GM20000 (cell line): ENCODE results near the gene INSYN1.
A peak's percentile ranks its signal among the peaks of the same experiment; 100 is the strongest.

Source experiments
- DNase-seq: peaks from one replicate; pipeline ENCODE4 v3.0.0; 2012; ENCODE audit warnings: low spot score
- TF ChIP-seq, protein P1 (sequence below): IDR thresholded peaks from 2 replicates; pipeline ENCODE4 v1.5.1; 2012; ENCODE audit warnings: mild to moderate bottlenecking, control low read depth; ENCODE audit errors: extremely low read depth, missing control alignments

INSYN1 gene

GRCh38 chr15:73700041-73700842 lies 52.9 kb downstream of the INSYN1 start:
- peak; percentile 82 for DNase-seq
- TF ChIP-seq, protein P1, sequence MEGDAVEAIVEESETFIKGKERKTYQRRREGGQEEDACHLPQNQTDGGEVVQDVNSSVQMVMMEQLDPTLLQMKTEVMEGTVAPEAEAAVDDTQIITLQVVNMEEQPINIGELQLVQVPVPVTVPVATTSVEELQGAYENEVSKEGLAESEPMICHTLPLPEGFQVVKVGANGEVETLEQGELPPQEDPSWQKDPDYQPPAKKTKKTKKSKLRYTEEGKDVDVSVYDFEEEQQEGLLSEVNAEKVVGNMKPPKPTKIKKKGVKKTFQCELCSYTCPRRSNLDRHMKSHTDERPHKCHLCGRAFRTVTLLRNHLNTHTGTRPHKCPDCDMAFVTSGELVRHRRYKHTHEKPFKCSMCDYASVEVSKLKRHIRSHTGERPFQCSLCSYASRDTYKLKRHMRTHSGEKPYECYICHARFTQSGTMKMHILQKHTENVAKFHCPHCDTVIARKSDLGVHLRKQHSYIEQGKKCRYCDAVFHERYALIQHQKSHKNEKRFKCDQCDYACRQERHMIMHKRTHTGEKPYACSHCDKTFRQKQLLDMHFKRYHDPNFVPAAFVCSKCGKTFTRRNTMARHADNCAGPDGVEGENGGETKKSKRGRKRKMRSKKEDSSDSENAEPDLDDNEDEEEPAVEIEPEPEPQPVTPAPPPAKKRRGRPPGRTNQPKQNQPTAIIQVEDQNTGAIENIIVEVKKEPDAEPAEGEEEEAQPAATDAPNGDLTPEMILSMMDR, result peak; percentile 76

DNA sequence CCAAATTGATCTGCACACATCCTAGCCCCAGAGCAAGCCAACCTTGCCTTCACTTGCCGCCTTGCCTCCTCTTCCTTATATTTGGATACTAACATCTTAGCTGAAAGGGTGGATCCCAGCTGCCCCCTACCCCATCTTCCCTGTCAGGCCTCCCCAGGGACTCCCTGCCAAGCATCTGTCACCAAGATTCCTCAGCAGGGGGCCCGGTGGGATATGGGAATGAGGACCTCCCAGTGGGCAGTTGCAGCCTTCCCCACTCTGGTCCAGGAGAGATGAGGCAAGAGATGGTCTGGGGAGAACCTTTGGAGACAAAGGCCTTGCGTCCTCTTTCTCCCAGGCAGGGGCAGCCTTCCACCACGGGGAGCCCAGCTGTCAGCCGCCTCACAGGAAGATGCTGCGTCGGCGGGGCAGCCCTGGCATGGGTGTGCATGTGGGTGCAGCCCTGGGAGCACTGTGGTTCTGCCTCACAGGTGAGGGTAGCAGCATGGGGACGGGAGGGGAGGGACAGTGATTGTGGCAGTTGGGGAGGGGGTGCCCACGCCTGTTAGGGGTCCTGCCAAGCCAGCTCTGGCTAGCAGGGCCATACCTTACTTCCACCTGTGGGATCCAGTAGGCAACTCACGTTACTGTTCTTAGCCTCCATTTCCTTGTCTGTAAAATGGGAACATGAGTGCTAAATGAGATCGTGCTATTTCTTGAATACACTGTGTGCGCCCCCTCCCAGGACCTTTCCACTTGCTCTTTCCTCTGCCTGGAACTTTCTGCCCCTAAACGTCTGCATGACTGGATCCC lies 53.7 kb downstream of the INSYN1 start:
- no peak for DNase-seq
- TF ChIP-seq, protein P1, result no peak

DNA sequence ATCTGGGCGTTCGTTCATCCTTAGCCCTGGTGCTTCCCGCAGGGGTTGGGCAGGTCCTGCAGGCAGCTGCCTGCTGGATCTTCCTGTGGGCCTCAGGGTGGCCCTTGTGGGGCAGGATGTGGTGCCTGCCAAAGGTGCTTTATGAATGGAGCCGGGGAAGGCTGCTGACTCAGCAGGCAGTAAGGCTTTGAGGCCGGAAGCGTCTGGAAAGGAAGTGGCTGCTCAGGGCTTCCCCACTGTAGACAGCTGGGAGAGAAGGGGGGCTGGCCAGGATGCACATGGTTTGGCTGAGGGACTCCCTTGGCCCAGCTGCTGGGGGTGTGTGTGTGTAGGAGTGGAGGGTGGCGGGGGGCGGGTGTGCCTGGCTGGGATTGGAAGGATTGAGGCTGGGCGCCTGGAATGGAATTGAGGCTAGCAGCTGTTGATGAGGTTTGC lies 56.1 kb downstream of the INSYN1 start:
- TF ChIP-seq, protein P1, result no peak
- DNase-seq, result peak; percentile 82

GRCh38 chr15:73696641-73697001 lies 56.5 kb downstream of the INSYN1 start:
- no peak for DNase-seq
- TF ChIP-seq, protein P1, result no peak

DNA sequence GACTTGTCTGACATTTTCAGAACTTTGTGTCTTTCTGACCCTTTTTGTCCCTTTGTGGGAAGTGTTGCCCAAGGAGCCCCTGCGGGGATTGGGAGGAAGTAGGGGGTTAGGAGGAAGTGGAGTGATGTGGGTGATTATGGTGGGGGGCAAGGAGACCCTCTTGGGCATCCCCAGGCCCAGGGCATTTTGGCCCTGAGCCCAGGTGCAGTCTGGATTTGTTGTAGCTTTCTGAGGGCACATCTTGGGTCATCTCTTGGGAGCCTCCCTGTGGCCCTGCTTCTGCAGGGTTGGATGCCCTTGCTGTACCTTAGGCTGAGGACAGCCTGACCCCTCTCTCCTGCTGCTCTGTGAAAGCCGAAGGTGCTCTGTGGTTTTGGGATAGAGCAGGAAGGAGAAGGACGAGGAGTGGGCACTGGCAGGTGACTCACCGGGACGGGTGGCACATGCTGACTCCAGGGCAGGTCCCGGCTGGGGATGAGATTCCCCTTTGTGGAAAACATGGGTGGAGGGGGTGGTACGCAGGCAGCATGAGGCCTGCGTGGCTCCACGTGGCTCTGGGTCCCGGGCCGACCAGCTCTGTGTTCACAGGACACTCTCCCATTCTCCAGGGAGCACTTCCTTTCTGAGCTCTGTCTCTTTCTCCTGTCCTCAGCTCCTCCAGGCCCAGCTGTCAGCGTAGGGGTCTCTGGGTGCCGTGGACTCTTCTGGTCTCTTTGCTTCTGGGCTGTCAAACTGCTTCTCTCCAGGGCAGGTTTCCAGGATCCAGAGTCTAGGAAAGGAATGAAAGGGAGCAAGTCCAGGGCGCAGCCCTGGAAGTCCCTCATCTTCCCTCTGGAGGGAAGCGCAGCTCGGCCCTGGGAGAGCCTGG lies 57.1 kb downstream of the INSYN1 start:
- no peak for DNase-seq
- TF ChIP-seq, protein P1, result no peak

DNA sequence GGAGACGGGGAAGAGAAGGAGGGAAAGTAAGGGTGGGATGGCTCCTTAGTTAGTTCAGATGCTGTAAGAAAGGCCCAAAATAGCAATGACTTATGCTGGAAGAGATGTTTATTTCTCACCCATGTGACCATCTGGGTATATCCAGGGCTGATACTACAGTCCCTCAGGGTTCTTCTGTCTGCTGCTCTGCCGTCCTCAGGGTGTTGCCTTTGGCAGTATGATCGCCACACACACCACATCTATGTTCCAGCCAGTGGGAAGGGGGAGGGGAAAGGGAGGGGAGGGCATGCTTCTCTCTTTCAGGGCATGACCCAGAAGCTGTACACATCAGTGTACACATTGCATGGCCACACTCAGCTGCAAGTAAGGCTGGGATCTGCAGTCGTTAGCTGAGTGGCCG lies 58.7 kb downstream of the INSYN1 start:
- TF ChIP-seq, protein P1, result no peak
- DNase-seq, result no peak

GRCh38 chr15:73691396-73691795 lies 61.8 kb downstream of the INSYN1 start:
- TF ChIP-seq, protein P1, result no peak
- no peak for DNase-seq
